Suprapubic skin (tissue), 4 donors: ENCODE measurements around the gene TSHZ2. TPM values are rescaled to one million over a fixed set of nuclear protein-coding genes. Genes with fewer than 3 reads are reported as not detected.

Source experiments
- DNase-seq, 2 donors: peaks; one replicate each; pipeline ENCODE4 v3.0.0-alpha.2; 2019; ENCODE audit warnings: low spot score in 2 of 2
- H3K27ac ChIP-seq: fragments of 200-600 bp; sonication (generic); one replicate; pipeline ENCODE4 v1.5.1; 2019
- H3K27me3 ChIP-seq: fragments of 200-600 bp; sonication (generic); one replicate; pipeline ENCODE4 v1.5.1; 2019
- H3K36me3 ChIP-seq: fragments of 200-600 bp; sonication (generic); one replicate; pipeline ENCODE4 v1.5.1; 2019
- H3K4me1 ChIP-seq: fragments of 200-600 bp; sonication (generic); one replicate; pipeline ENCODE4 v1.5.1; 2019
- H3K4me3 ChIP-seq: fragments of 200-600 bp; sonication (generic); one replicate; pipeline ENCODE4 v1.5.1; 2019; ENCODE audit warnings: mild to moderate bottlenecking
- H3K9me3 ChIP-seq: fragments of 200-600 bp; sonication (generic); one replicate; pipeline ENCODE4 v1.5.1; 2019
- EP300 ChIP-seq: sonication (generic); formaldehyde crosslinking; IDR thresholded peaks from one replicate; pipeline ENCODE4 v1.6.1; 2017; ENCODE audit warnings: antibody characterized with exemption
- POLR2A ChIP-seq, 2 donors: fragments of 450-650 bp; IDR thresholded peaks; one replicate each; pipeline ENCODE4 v1.6.1; 2017; ENCODE audit warnings: antibody characterized with exemption in 2 of 2, mild to moderate bottlenecking in 2 of 2, moderate library complexity in 2 of 2
- POLR2AphosphoS5 ChIP-seq, 3 donors: sonication (generic); formaldehyde crosslinking; IDR thresholded peaks; one replicate each; pipeline ENCODE4 v1.6.1; 2017; ENCODE audit warnings: antibody characterized with exemption in 3 of 3
- WGBS: methylation state at CpG from one replicate; pipeline ENCODE4 v1.1.5; 2018; 5-methylcytosine and 5-hydroxymethylcytosine counted together
- total RNA-seq, 4 donors: library from RNA; depleted of rRNA; stranded (reverse); fragments of >200 nt; gene quantifications; one replicate each; pipeline ENCODE4 v1.1.0, GENCODE V29; 2016
- TF ChIP-seq, protein P1 (sequence below), 2 donors: fragments of 200-600 bp in 1 of 2; fragments of 450-650 bp in 1 of 2; sonication (generic) in 1 of 2; IDR thresholded peaks; one replicate each; pipeline ENCODE4 v1.5.1; 2016 to 2019; ENCODE audit warnings: antibody characterized with exemption in 2 of 2, mild to moderate bottlenecking in 1 of 2, moderate library complexity in 1 of 2

TSHZ2 gene
- total RNA-seq, 4 donors from 2014 or later, result 10.2 to 24.7 (median 19.2) TPM

DNA sequence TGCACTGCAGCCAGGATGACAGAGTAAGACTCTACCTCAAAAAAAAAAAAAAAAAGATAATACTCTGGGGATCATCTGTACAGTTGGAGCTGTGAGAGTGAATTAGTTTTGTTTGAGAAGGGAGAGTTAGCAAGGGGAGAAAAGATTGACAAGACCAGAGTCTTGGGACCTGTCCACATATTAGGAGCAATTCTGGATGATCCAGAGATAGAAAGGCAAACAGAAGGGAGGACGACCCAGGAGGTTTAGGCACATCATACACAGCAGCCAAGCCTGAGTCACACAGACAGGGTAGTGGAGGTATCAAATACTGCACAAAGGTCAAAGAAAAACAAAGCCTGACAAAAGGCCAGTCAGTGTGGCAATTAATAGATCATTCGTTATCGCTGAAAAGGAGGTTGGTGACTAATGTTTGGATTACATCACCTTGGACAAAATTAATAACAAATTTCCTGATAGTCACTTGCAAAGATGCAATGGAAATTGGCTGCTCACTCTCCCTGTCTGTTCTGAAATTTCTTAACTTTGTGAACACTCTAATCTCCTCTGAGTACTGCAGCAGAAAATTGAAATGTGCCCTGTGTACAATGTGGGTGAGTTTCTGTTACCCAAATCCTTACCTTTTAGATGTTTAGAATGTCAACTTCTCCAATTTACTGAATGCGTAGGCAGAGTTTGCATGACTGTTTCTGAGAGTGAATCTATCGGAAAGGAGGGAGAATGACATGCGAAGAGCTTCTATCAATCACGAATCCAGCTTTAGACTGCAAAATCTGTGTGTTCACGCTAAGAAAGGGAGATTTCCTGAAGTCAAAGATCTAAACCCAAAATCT lies 105.4 kb downstream of the TSHZ2 start:
- H3K4me3 ChIP-seq, result no peak overlapping the region
- H3K9me3 ChIP-seq, result no peaks in the 10 kb centered on the region
- WGBS, result 60% methylated on average over 8 of the region's 8 CpGs
- no peaks in the 10 kb centered on the region for H3K36me3 ChIP-seq
- peaks cover 24% of the 10 kb centered on the region for H3K4me1 ChIP-seq
- no peaks in the 10 kb centered on the region for H3K27me3 ChIP-seq
- no peak for DNase-seq
- TF ChIP-seq POLR2A (IDR thresholded peaks at IDR 0.05) (no peak), POLR2AphosphoS5 (IDR thresholded peaks at IDR 0.05) (peak in 1 of 3 donors; percentile 46)
- peak overlapping the region; percentile 20 for H3K27ac ChIP-seq

DNA sequence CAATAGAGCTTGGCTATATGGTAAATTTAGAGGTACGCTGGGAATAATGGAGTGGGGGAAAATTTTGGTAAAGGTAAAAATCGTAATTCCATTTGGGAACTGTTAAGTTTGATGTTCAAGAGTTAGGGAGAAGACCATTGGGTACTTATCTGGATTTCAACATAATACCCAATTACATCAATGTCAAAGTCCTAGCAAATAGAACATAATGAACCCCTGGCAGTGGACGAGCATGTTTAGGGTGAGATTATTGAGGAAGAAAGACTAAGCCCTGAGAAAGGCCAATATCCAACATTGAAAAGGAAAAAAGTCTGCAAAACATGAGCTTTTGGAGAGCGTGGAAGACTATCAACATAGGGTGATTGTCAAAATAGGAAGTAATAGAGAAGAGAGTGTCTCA lies 106.6 kb downstream of the TSHZ2 start:
- Histone ChIP-seq H3K4me3 (no peak overlapping the region), H3K27ac (no peak overlapping the region), H3K9me3 (no peaks in the 10 kb centered on the region), H3K4me1 (peaks cover 24% of the 10 kb centered on the region), H3K36me3 (no peaks in the 10 kb centered on the region), H3K27me3 (no peaks in the 10 kb centered on the region)
- WGBS, result 96% methylated on average over 4 of the region's 4 CpGs
- TF ChIP-seq POLR2AphosphoS5 (IDR thresholded peaks at IDR 0.05), result no peak
- no peak for DNase-seq

DNA sequence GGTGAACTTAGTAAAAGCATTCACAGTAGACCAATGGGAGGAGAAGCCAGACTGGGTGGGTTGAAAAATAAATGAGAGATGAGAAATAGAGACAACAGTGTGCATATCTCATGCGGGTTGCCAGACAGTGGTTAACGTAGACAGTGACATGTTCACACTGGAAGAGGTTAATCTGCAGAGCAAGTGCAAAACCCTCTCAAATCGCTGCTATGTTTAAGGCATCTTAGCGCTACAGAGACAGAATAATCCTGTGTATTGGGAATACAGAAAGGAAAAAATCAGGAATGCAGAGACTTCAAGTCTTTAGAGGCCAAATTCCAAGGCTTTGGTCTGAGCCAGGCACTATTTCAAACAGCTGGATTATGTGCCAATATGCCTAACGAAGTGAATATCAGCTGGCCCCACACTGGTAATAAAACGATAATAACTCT lies 107.1 kb downstream of the TSHZ2 start:
- H3K27ac ChIP-seq, result no peak overlapping the region
- H3K36me3 ChIP-seq, result no peaks in the 10 kb centered on the region
- no peak for DNase-seq
- 52% methylated on average over 6 of the region's 6 CpGs for WGBS
- H3K9me3 ChIP-seq, result no peaks in the 10 kb centered on the region
- no peak overlapping the region for H3K4me3 ChIP-seq
- no peaks in the 10 kb centered on the region for H3K27me3 ChIP-seq
- H3K4me1 ChIP-seq, result peaks cover 24% of the 10 kb centered on the region
- TF ChIP-seq POLR2A (IDR thresholded peaks at IDR 0.05), result no peak
- TF ChIP-seq, protein P1, sequence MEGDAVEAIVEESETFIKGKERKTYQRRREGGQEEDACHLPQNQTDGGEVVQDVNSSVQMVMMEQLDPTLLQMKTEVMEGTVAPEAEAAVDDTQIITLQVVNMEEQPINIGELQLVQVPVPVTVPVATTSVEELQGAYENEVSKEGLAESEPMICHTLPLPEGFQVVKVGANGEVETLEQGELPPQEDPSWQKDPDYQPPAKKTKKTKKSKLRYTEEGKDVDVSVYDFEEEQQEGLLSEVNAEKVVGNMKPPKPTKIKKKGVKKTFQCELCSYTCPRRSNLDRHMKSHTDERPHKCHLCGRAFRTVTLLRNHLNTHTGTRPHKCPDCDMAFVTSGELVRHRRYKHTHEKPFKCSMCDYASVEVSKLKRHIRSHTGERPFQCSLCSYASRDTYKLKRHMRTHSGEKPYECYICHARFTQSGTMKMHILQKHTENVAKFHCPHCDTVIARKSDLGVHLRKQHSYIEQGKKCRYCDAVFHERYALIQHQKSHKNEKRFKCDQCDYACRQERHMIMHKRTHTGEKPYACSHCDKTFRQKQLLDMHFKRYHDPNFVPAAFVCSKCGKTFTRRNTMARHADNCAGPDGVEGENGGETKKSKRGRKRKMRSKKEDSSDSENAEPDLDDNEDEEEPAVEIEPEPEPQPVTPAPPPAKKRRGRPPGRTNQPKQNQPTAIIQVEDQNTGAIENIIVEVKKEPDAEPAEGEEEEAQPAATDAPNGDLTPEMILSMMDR (IDR thresholded peaks at IDR 0.05), result no peak

DNA sequence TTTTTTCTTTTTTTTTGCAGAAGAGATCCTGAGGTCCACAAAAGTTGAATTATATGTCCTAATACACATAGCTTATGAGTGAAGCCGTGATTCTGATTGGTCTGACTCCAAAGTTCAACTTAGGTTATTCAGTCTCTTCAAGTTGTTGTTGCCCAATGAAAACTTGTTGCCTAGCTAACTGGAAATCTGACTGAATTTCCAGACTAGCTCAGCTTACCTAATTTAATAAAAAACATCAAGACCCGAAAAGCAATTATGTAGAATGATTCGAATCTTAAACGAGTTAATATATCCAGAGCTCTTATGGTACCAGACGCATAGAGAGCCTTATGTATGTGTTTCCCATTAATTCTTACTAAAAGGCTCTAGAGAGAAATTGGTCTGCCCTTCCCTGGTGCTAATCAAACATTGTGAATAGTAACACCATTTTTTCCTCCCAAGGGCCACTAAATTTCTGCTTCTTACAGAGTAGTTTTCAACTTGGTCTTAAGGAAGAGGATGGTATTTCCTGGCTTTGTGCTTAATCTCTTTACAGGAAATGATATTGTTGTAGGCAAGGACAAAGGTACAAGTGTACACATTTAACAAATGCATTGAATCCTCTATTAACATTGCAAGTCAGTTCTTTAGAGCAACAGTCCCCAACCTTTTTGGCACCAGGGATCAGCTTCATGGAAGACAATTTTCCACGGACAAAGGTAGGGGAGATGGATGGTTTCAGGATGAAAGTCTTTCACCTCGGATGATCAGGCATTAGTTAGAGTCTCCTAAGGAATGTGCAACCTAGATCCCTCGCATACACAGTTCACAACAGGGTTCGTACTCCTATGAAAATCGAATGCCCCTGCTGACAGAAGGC lies 107.9 kb downstream of the TSHZ2 start:
- peaks cover 24% of the 10 kb centered on the region for H3K4me1 ChIP-seq
- no peaks in the 10 kb centered on the region for H3K27me3 ChIP-seq
- no peak for DNase-seq
- peak overlapping the region; percentile 12 for H3K27ac ChIP-seq
- WGBS, result 85% methylated on average over 10 of the region's 10 CpGs
- H3K36me3 ChIP-seq, result no peaks in the 10 kb centered on the region
- H3K4me3 ChIP-seq, result no peak overlapping the region
- H3K9me3 ChIP-seq, result no peaks in the 10 kb centered on the region
- TF ChIP-seq, protein P1 (IDR thresholded peaks at IDR 0.05), result no peak
- no peak for TF ChIP-seq EP300
- TF ChIP-seq POLR2AphosphoS5 (IDR thresholded peaks at IDR 0.05), result no peak
- TF ChIP-seq POLR2A (IDR thresholded peaks at IDR 0.05), result no peak

DNA sequence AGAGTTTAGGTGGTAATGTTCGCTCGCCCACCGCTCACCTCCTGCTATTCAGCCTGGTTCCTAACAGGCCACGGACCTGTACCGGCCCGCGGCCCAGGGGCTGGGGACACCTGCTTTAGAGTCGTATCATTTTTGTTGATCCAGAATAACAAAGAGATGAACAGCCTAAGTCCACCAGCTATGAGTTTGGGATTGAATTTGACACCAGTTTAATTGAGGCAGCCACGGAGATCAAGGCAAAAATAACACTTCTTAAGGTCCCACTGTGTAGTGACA lies 108.5 kb downstream of the TSHZ2 start:
- no peak overlapping the region for H3K4me3 ChIP-seq
- DNase-seq, result no peak
- no peaks in the 10 kb centered on the region for H3K9me3 ChIP-seq
- no peaks in the 10 kb centered on the region for H3K27me3 ChIP-seq
- peaks cover 24% of the 10 kb centered on the region for H3K4me1 ChIP-seq
- peak overlapping the region; percentile 12 for H3K27ac ChIP-seq
- H3K36me3 ChIP-seq, result no peaks in the 10 kb centered on the region
- WGBS, result 95% methylated on average over 9 of the region's 9 CpGs
- TF ChIP-seq, protein P1 (IDR thresholded peaks at IDR 0.05), result no peak
- no peak for TF ChIP-seq POLR2A (IDR thresholded peaks at IDR 0.05)
- no peak for TF ChIP-seq EP300
- no peak for TF ChIP-seq POLR2AphosphoS5 (IDR thresholded peaks at IDR 0.05)
